Endothelial cell of hepatic sinusoid (primary cell): Measurements from ENCODE around the gene SMAD3.

ENCODE experiments used
- in situ Hi-C: cut with HindIII; loops from 2 replicates; pipeline ENCODE4 v1.10.0; 2017; ENCODE audit warnings: low sequenced_read_pairs

SMAD3 gene

DNA sequence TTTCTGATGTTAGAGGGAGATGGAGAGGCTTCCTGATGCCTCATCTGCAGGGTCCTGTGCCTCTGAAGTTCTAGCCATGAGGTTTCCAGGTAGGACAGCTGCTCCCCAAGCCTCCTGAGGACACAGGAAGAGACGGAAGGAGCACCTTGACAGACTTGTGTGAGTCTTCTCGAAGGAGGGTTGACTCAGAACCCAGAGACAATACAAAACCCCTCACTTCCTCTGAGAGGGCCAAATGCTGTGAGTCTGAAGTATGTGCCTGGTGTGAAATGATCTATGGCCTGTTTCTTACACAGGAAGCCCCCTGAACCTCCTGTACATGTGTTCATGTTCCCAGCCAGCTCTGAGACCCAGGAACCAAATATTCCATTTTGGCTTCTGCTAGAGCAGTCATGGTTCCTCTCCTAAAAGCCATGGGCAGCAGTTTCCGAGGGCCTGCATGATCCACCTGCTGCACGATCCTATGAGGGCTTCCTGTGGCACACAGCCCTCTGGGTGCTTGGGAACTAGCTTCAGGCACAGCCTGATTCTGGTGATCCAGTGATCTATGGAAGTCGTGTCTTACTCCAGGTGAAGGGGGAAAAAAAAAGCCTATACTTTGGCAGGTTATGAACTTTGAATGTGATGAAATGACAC, 126.9 kb downstream of the SMAD3 start:
- in situ Hi-C loops: no loop called here

- in situ Hi-C loops: no loop called here
Measured at GRCh38 chr15:67193223-67193990, 128.0 kb downstream of the SMAD3 start.

DNA sequence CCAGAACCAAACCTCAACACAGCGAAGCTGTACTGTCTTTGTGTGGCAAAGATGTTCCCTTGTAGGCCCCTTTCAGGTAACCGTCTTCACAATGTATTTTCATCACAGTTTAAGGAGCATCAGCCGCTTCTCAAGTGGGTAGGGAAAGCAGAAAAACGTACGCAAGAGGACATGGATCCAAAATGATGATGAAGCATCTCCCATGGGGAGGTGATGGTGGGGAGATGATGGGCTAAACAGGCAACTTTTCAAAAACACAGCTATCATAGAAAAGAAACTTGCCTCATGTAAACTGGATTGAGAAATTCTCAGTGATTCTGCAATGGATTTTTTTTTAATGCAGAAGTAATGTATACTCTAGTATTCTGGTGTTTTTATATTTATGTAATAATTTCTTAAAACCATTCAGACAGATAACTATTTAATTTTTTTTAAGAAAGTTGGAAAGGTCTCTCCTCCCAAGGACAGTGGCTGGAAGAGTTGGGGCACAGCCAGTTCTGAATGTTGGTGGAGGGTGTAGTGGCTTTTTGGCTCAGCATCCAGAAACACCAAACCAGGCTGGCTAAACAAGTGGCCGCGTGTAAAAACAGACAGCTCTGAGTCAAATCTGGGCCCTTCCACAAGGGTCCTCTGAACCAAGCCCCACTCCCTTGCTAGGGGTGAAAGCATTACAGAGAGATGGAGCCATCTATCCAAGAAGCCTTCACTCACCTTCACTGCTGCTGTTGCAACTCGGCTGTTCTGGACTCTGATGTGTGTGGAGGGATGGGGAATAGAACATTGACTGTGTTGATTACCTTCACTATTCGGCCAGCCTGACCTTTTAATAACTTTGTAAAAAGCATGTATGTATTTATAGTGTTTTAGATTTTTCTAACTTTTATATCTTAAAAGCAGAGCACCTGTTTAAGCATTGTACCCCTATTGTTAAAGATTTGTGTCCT, 129.0 kb downstream of the SMAD3 start:
- in situ Hi-C loops: no loop called here

DNA sequence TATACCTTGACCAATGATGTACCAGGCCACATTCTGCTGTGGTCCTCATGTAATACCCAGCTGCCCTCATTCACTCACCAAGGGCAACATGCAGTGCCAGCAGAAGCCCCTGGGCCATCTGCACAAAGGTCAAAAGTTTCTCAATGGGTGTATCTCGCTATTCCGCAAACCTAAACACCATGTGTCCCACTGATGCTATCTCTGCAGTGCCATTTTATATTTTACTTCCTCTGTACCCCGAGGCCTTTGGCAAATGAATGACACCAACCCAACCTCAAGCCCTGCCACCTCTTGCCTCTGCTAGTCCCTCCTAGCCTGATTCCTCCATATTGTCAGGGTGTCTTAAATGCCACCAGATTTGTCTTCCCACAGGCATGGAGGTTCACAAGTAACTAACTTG, 129.9 kb downstream of the SMAD3 start:
- in situ Hi-C loops: no loop called here

- in situ Hi-C loops: no loop called here
Measured at GRCh38 chr15:67196222-67196621, 130.8 kb downstream of the SMAD3 start.

DNA sequence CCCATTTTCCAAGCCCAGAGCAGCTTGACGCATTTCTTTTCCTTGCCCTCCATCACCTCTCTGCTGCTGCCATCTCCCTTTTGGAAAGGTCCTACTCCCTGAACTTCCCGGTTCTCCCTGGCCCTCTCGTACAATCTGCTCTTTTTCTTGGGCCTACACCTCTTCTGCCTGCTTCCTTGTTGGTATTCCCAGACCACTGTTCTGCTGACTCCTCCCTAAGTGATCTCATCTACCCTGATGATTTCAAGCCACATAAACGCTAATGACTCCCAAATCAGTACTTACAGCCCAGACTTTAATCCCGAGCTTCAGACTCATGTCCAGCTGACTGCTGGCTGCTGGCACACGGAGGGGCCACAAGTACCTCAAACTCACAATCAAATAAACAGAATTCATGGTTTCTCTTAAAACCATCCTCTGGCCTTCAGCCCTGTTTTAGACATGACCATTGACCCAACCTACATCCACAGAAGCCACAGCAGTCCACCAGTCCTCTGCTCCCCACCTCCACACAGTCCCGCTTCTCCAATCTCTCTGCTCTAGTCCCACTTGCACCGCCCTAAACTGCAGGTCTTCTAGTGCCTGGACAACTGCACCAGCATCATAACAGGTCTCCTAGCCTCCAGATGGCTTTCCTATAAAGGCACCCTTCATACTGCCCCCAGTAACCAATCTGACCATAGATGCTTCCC, 131.4 kb downstream of the SMAD3 start:
- in situ Hi-C loops: no loop called here

GRCh38 chr15:67197364-67197695, 131.9 kb downstream of the SMAD3 start:
- in situ Hi-C loops: no loop called here

DNA sequence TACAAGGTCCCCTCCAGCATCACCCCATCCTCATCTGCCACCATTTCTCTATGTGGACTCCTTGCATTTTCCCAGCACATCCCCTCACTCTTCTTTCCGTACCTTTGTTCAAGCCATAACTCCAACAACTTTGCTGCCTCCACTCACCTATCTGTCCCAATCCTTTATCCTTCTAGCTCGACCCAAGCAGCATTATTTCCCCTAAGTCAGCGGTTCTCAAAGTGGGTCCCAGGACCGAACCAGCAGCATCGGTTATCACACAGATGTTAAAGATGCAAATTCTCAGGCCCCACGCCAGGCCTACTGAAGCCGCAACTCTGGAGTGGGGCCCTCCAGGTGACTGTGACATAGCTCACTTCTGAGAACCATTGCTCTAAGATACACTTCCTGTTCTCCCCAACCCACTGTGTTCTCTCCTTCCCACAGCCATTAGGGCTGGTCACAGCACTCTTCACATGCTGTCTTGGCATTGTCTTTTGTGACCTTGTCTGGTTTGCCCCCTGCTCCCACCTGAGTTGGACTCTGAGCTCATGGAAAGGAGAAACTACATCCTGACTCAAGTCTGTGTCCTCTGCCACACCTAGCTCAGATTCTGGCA, 132.9 kb downstream of the SMAD3 start:
- in situ Hi-C loops: no loop called here

DNA sequence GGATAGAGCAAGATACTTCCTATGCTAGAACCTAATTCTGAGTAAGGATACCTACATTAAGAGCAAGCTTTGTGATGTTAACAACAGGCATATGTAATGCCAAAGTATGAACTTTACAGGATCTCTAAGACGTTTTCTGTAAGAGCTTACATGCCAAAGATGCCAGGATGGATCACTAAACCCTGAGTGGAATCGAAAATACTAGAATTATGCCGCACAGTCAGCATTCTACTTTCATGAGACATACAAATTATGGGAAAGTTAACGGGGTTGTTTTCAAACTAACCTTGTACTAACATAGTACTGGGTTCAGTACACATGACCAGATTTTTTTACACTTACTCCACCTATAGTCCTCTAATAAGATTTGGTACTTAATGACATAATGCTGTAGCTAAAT, 134.0 kb downstream of the SMAD3 start:
- in situ Hi-C loops: no loop called here

GRCh38 chr15:67199881-67200763, 134.7 kb downstream of the SMAD3 start:
- in situ Hi-C loops: no loop called here

DNA sequence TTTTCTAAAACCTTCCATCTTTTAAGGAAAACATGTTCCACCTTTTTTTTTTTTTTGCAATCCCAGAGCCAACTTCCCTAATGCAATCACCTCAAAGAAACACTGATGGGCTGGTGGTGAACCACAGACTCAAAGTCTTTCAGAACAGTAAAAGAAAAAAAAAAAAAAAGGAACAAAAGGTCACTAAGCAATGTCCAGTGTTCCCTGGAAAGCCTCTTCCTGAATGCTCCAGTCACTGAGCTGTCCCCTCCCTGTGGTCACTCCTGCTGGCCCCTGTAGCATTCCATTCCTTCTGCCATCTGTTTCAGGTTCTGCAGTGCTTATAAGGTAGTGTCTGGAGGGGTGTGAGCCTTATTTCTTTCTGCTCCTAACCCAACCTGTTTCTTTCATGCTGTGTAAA, 135.7 kb downstream of the SMAD3 start:
- in situ Hi-C loops: no loop called here

GRCh38 chr15:67202091-67202490, 136.7 kb downstream of the SMAD3 start:
- in situ Hi-C loops: no loop called here

DNA sequence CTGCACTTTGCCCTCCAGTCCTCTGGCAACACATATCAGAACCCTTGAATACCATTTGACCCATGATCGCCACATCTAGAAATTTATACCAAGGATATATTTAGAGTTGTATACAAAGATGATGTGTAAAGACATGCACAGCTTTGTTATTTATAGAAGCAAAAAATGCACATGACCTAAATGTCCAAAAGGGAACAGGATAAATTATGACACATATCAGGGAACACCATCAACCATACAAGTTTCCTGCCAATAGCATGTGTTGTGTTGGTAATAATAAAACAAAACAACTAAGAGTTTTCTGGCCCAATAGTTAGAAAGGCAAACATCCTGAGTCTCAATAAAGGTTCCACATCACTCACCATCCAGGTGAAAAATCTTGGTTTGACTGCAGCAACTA, 137.6 kb downstream of the SMAD3 start:
- in situ Hi-C loops: no loop called here

- in situ Hi-C loops: no loop called here
Measured at GRCh38 chr15:67207555-67208207, 142.3 kb downstream of the SMAD3 start.

DNA sequence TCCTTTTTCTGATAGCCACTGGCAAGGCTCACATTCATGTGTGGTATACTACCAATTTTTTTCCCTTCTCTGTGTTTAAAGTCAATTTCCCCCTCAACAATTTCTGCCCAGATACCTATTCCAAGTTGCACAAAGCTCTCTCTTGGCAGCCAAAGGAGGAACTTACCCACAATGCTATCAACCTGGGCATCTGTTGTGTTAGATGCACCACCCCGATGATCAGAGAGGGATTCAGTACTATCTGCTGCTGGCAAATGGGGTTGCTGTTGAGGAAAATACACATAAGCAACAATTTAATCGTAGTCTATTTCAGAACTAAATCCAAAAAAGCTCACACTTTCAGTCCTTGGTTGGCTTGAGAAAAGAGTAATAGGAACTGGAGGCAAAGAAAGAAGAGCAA, 143.0 kb downstream of the SMAD3 start:
- in situ Hi-C loops: no loop called here

- in situ Hi-C loops: no loop called here
Measured at GRCh38 chr15:67210555-67211168, 145.3 kb downstream of the SMAD3 start.

- in situ Hi-C loops: no loop called here
Measured at GRCh38 chr15:67212684-67213367, 147.4 kb downstream of the SMAD3 start.

DNA sequence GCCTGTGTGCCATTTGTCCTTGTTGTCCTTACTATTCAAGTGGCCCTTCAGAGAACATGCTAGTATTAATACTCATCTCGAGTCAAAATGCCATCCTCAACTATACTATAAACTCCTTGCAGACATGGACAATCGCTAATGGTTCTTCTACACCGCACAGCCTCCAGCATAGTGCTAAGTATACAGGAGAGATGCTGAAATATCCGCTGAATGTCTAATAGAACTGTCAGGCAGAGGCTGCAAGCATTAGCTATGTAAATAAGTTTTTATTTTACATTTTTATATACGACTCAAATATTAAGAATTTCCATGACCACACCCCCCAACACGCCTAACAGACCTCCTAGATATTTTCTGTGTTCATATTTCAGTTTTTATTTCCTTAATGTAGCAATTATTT, 149.7 kb downstream of the SMAD3 start:
- in situ Hi-C loops: no loop called here
